GM12878 (cell line): ENCODE measurements around the gene COL13A1. TPM values are rescaled to one million over a fixed set of nuclear protein-coding genes. Genes with fewer than 3 reads are reported as not detected.

Experiments
- ATAC-seq: fragments of 200-7000 bp; cut with Tn5 transposase; 3 replicates; pipeline ENCODE4 v1.9.1; 2020; ENCODE audit warnings: mild to moderate bottlenecking, moderate library complexity
- BruUV-seq: library from RNA; stranded (reverse); fragments of 400-500 nt; replicated peaks from 2 replicates; lab custom pipeline; 2021; lab: Mats Ljungman, UMichigan
- CTCF ChIA-PET: fragments of 300-600 bp; sonication (Branson Sonifier 250); formaldehyde crosslinking; extraction: SDS; loops from one replicate; lab custom pipeline; 2021; ENCODE audit warnings: inconsistent platforms; lab: Yijun Ruan, JAX
- POLR2A ChIA-PET: fragments of 350-600 bp; formaldehyde crosslinking; extraction: SDS; loops from one replicate; lab custom pipeline; 2021; ENCODE audit warnings: inconsistent platforms; lab: Charles Lee
- RAD21 ChIA-PET: fragments of 300-600 bp; sonication (Branson Sonifier 250); formaldehyde crosslinking; loops from one replicate; lab custom pipeline; 2023; ENCODE audit warnings: antibody characterized with exemption; ENCODE audit not compliant: unreplicated experiment; lab: Charles Lee
- SMC1A ChIA-PET: fragments of 300-600 bp; sonication (Branson Sonifier 250); formaldehyde crosslinking; loops from one replicate; lab custom pipeline; 2023; ENCODE audit not compliant: unreplicated experiment, uncharacterized antibody; lab: Charles Lee
- DNase-seq: peaks from one replicate; pipeline ENCODE4 v3.0.0-alpha.2; 2011; ENCODE audit warnings: low read depth, low spot score
- FAIRE-seq: peaks from 3 replicates; lab custom pipeline; 2011; peaks lifted over from hg19 to GRCh38; lab: Jason Lieb, UNC
- H2AFZ ChIP-seq: 2 replicates; pipeline ENCODE4 v1.6.0; 2011; ENCODE audit warnings: low read depth, low read length, control low read depth; ENCODE audit not compliant: control insufficient read depth
- H3K27ac ChIP-seq: 2 replicates; pipeline ENCODE4 v1.5.1; 2011; ENCODE audit warnings: control low read depth; ENCODE audit not compliant: control insufficient read depth, insufficient read depth
- H3K27me3 ChIP-seq, 2 experiments: replicated peaks in 1 of 2; 2 replicates each; pipeline versions ENCODE4 v1.6.0 to v1.6.1; 2011; ENCODE audit warnings: low read length in 1 of 2; ENCODE audit not compliant: control insufficient read depth in 2 of 2, insufficient read depth in 2 of 2
- H3K36me3 ChIP-seq, 2 experiments: 2 replicates each; pipeline ENCODE4 v1.5.1; 2011; ENCODE audit warnings: low read length in 1 of 2; ENCODE audit not compliant: control insufficient read depth in 2 of 2, insufficient read depth in 2 of 2
- H3K4me1 ChIP-seq: 2 replicates; pipeline ENCODE4 v1.6.1; 2011; ENCODE audit warnings: mild to moderate bottlenecking, low read length, moderate library complexity, mixed read lengths; ENCODE audit not compliant: control insufficient read depth, insufficient read depth
- H3K4me2 ChIP-seq: 2 replicates; pipeline ENCODE4 v1.6.0; 2011; ENCODE audit warnings: control low read depth; ENCODE audit not compliant: control insufficient read depth, insufficient read depth
- H3K4me3 ChIP-seq: fragments of 200-600 bp; sonication (generic); 2 replicates; pipeline ENCODE4 v1.5.1; 2016
- H3K79me2 ChIP-seq: 2 replicates; pipeline ENCODE4 v1.6.0; 2011; ENCODE audit warnings: low read length; ENCODE audit not compliant: control insufficient read depth, insufficient read depth
- H3K9ac ChIP-seq: 2 replicates; pipeline ENCODE4 v1.8.0; 2011; ENCODE audit warnings: low read length, control low read depth, mixed read lengths; ENCODE audit not compliant: control insufficient read depth, insufficient read depth
- H3K9me3 ChIP-seq: replicated peaks from 3 replicates; pipeline ENCODE4 v1.5.1; 2011; ENCODE audit warnings: mild to moderate bottlenecking, low read length; ENCODE audit not compliant: control insufficient read depth, insufficient read depth
- H4K20me1 ChIP-seq: 2 replicates; pipeline ENCODE4 v1.6.0; 2011; ENCODE audit not compliant: control insufficient read depth, insufficient read depth
- ATF2 ChIP-seq: IDR thresholded peaks from 2 replicates; pipeline ENCODE4 v1.6.1; 2012; ENCODE audit warnings: low read length, inconsistent platforms
- CREB1 ChIP-seq: IDR thresholded peaks from 2 replicates; pipeline ENCODE4 v1.6.1; 2012; ENCODE audit warnings: low read depth, mild to moderate bottlenecking, inconsistent platforms
- CTCF ChIP-seq, 3 experiments: IDR thresholded peaks in 2 of 3; conservative IDR thresholded peaks in 1 of 3; 2 replicates each; pipeline ENCODE4 v1.5.1; 2011; ENCODE audit warnings: low read depth in 3 of 3, low read length in 3 of 3, mild to moderate bottlenecking in 3 of 3, control low read depth in 2 of 3, moderate library complexity in 2 of 3, inconsistent platforms in 1 of 3, mixed read lengths in 1 of 3; ENCODE audit not compliant: control insufficient read depth in 2 of 3, insufficient read depth in 1 of 3; ENCODE audit errors: extremely low read depth in 1 of 3
- HDAC2 ChIP-seq: fragments of 200-600 bp; sonication (generic); IDR thresholded peaks from 2 replicates; pipeline ENCODE4 v1.6.1; 2017
- IKZF1 ChIP-seq: fragments of 450-650 bp; conservative IDR thresholded peaks from 2 replicates; pipeline ENCODE4 v1.6.1; 2017; ENCODE audit warnings: antibody characterized with exemption, mild to moderate bottlenecking
- KDM1A ChIP-seq: fragments of 200-600 bp; sonication (generic); IDR thresholded peaks from 2 replicates; pipeline ENCODE4 v1.6.1; 2016; ENCODE audit warnings: borderline replicate concordance
- RELA ChIP-seq: fragments of 450-650 bp; IDR thresholded peaks from 2 replicates; pipeline ENCODE4 v1.8.0; 2014; ENCODE audit warnings: borderline replicate concordance; ENCODE audit not compliant: partially characterized antibody
- ZZZ3 ChIP-seq: IDR thresholded peaks from 2 replicates; pipeline ENCODE4 v1.6.1; 2011; ENCODE audit warnings: low read depth; ENCODE audit not compliant: control insufficient read depth, insufficient read length
- WGBS: methylation state at CpG from one replicate; pipeline ENCODE4 v1.1.6; 2016; ENCODE audit warnings: low lambda C conversion rate; ENCODE audit not compliant: insufficient replicate concordance, insufficient coverage; ENCODE audit errors: missing lambda C conversion rate; 5-methylcytosine and 5-hydroxymethylcytosine counted together
- in situ Hi-C: fragments of 300-500 bp; cut with MboI; formaldehyde crosslinking; loops from 9 replicates; pipeline ENCODE4 v1.14.3; 2018; ENCODE audit warnings: mixed read lengths
- intact Hi-C: fragments of 100-400 bp; cut with micrococcal nuclease; formaldehyde crosslinking; loops from one replicate; pipeline ENCODE4 v1.14.2; 2022; ENCODE audit not compliant: unreplicated experiment
- polyA plus RNA-seq, 11 experiments: library from polyadenylated mRNA; depleted of rRNA in 4 of 11; unstranded in 6 of 11; stranded (reverse) in 5 of 11; fragments of >200 nt; fragmentation: Nextera tagmentation in 4 of 11; fragmentation: Illumina TruSeq in 1 of 11; extraction: Ambion mirVana in 4 of 11; extraction: Trizol in 1 of 11; gene quantifications; 1 replicate in 1 of 11; 2 replicates in 10 of 11; pipeline versions ENCODE4 v1.2.1 to v1.2.3, GENCODE V29; 2011 to 2016; ENCODE audit warnings: inconsistent platforms in 2 of 11, missing spikeins in 2 of 11, low read depth in 1 of 11
- total RNA-seq, 4 experiments: library from RNA; depleted of rRNA in 3 of 4; stranded (reverse); fragments of >200 nt in 3 of 4; fragmentation: Illumina TruSeq in 1 of 4; extraction: Trizol in 1 of 4; gene quantifications; 2 replicates each; pipeline versions ENCODE4 v1.2.1 to v1.2.3, GENCODE V29; 2013 to 2021

Gene COL13A1
- total and polyA plus RNA-seq, 10 of the 15 experiments (the other 5 are each of a cell fraction or from before 2014, with no cell fraction given) = 0.03 to 0.15 (median 0.05) TPM; not detected in 7

GRCh38 chr10:69884686-69885085 is 83.0 kb downstream of the COL13A1 start:
- SMC1A ChIA-PET = no interaction called here

GRCh38 chr10:69885379-69886013 is 83.8 kb downstream of the COL13A1 start:
- no peak overlapping the region for H3K4me3 ChIP-seq
- H3K27me3 ChIP-seq = peaks cover 0 to 6% of the 10 kb centered on the region in 2 experiments; a peak in 3 of 4 replicates
- RAD21 ChIA-PET = no interaction called here
- ATAC-seq (no peak), DNase-seq (no peak), FAIRE-seq (no peak)
- H3K4me2 ChIP-seq = no peak overlapping the region
- no peak overlapping the region for H3K27ac ChIP-seq
- 34% methylated on average over 8 of the region's 8 CpGs for WGBS
- CTCF ChIA-PET = no interaction called here
- no peaks in the 10 kb centered on the region for H3K9me3 ChIP-seq
- no peaks in the 10 kb centered on the region for H4K20me1 ChIP-seq
- SMC1A ChIA-PET = no interaction called here
- H3K79me2 ChIP-seq = no peaks in the 10 kb centered on the region
- POLR2A ChIA-PET = no interaction called here
- in situ Hi-C loops = no loop called here
- no TSS peak for BruUV-seq
- H3K36me3 ChIP-seq = no peaks in the 10 kb centered on the region
- no peaks in the 10 kb centered on the region for H3K4me1 ChIP-seq
- intact Hi-C loops = no loop called here
- TF ChIP-seq CTCF (IDR thresholded peaks at IDR 0.05 in 2 of 3, conservative IDR thresholded peaks at IDR 0.05 in 1 of 3; ENCODE audit: control insufficient read depth in 2 of 3, extremely low read depth in 1 of 3, insufficient read depth in 1 of 3, low read depth in 3 of 3, low read length in 3 of 3) = peak in 2 of 3 experiments; percentile 21 to 24; a peak in 2 of 6 replicates
- TF ChIP-seq RELA = no peak
- TF ChIP-seq HDAC2 = no peak
- TF ChIP-seq ATF2 = no peak
- no peak overlapping the region for H2AFZ ChIP-seq
- H3K9ac ChIP-seq = no peak overlapping the region

More at GRCh38 chr10:69884686-69885085, 83.0 kb downstream of the COL13A1 start:
- H3K79me2 ChIP-seq = no peaks in the 10 kb centered on the region
- peaks cover 0 to 6% of the 10 kb centered on the region in 2 experiments; a peak in 3 of 4 replicates for H3K27me3 ChIP-seq
- no peaks in the 10 kb centered on the region for H3K4me1 ChIP-seq
- no peak overlapping the region for H3K4me3 ChIP-seq
- in situ Hi-C loops = no loop called here
- ChIA-PET RAD21 (interaction anchor here (3.0 kb wide), 1 partner anchor 74 kb away, joined by 12 read pairs; no protein-coding TSS in a partner anchor), CTCF (interaction anchor here (0.6 to 1.1 kb wide), 2 partner anchors 75 to 306 kb away, joined by 3 read pairs; no protein-coding TSS in a partner anchor), POLR2A (no interaction called here)
- no peaks in the 10 kb centered on the region for H4K20me1 ChIP-seq
- no peak overlapping the region for H3K9ac ChIP-seq
- TF ChIP-seq CREB1 (no peak), ZZZ3 (no peak), IKZF1 (no peak), KDM1A (no peak)
- 31% methylated on average over 5 of the region's 5 CpGs for WGBS
- ATAC-seq (no peak), FAIRE-seq (no peak), DNase-seq (no peak)
- no peak overlapping the region for H3K27ac ChIP-seq
- no peak overlapping the region for H2AFZ ChIP-seq
- H3K9me3 ChIP-seq = no peaks in the 10 kb centered on the region
- BruUV-seq = no TSS peak
- no peaks in the 10 kb centered on the region for H3K36me3 ChIP-seq
- H3K4me2 ChIP-seq = no peak overlapping the region
- intact Hi-C loops = no loop called here
